Measurements from ENCODE around the gene IQSEC3. TPM values are rescaled to one million over a fixed set of nuclear protein-coding genes. Genes with fewer than 3 reads are reported as not detected.

Gene IQSEC3
- polyA plus RNA-seq, 4 donors: under 0.01 to 1.5 (median 1.4) TPM; not detected in 1

DNA sequence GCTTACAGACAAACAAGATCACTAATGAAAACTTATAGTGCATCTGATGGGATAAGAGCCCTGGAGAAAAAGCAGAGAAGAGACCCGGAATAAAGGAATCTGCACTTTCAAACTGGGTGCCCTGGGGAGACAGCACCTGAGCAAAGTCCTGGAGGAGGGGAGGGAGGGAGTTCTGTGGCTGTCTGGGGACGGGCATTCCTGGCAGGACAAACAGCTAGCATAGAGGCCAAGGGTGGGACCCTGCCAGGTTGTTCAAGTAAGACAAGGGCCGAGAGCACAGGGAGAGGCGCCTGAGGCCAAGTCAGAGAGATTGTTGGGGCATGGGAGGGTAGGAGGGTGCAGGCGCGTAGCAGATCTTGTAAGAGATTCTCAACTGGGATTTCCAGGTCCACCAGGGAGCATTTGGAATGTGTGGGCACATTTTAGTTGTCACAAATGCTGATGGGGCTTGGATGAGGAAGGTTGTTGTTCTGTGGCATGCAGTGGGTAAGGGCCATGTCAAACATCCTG, 14.2 kb downstream of the IQSEC3 start:
- H3K36me3 ChIP-seq (ENCODE audit: control insufficient read depth in 3 of 3, insufficient read depth in 2 of 3, low read depth in 1 of 3, low read length in 3 of 3): no peaks in the 10 kb centered on the region
- 37 to 67% (median 39%) methylated on average over 6 of the region's 6 CpGs for WGBS, 3 donors
- H3K4me1 ChIP-seq (ENCODE audit: control insufficient read depth in 3 of 3, insufficient read depth in 2 of 3, low read depth in 1 of 3, low read length in 2 of 3): no peaks in the 10 kb centered on the region
- no peak overlapping the region for H3K27ac ChIP-seq (ENCODE audit: low read depth in 1 of 3, low read length in 2 of 3)
- DNase-seq (no peak), FAIRE-seq (no peak)
- no peak overlapping the region for H3K4me3 ChIP-seq (ENCODE audit: low read depth in 1 of 3, low read length in 3 of 3)
- no peaks in the 10 kb centered on the region for H3K9me3 ChIP-seq (ENCODE audit: control insufficient read depth in 2 of 2, insufficient read depth in 1 of 2, low read depth in 1 of 2, low read length in 1 of 2)
- H3K27me3 ChIP-seq (ENCODE audit: control insufficient read depth in 3 of 3, insufficient read depth in 3 of 3, low read length in 3 of 3): peaks cover 0 to 42% (median 21%) of the 10 kb centered on the region in 3 donors

DNA sequence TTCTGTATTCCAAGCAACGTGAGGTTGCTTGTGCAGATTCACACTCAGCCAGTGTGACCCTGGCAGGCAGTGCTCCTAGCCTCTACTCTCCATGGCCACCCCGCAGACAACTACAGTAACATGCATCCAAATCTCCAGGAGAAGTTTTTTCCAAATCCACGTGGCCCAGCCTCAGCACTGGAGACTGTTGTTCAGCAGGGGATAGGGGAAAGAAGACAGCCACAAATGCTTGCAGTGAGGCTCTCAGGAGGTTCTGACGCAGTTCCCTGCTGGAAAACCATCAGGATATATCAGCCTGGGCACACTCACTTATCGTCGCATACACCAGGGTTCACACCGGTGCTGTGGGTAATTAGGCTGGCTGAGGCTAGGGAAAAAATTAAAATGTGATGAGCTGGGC, 16.2 kb downstream of the IQSEC3 start:
- 62 to 68% (median 64%) methylated on average over 7 of the region's 7 CpGs for WGBS, 3 donors
- Histone ChIP-seq H3K36me3 (ENCODE audit: control insufficient read depth in 3 of 3, insufficient read depth in 2 of 3, low read depth in 1 of 3, low read length in 3 of 3) (no peaks in the 10 kb centered on the region), H3K9me3 (ENCODE audit: control insufficient read depth in 2 of 2, insufficient read depth in 1 of 2, low read depth in 1 of 2, low read length in 1 of 2) (no peaks in the 10 kb centered on the region), H3K27me3 (ENCODE audit: control insufficient read depth in 3 of 3, insufficient read depth in 3 of 3, low read length in 3 of 3) (peaks cover 0 to 35% (median 15%) of the 10 kb centered on the region in 3 donors), H3K27ac (ENCODE audit: low read depth in 1 of 3, low read length in 2 of 3) (no peak overlapping the region), H3K4me3 (ENCODE audit: low read depth in 1 of 3, low read length in 3 of 3) (no peak overlapping the region), H3K4me1 (ENCODE audit: control insufficient read depth in 3 of 3, insufficient read depth in 2 of 3, low read depth in 1 of 3, low read length in 2 of 3) (no peaks in the 10 kb centered on the region)
- DNase-seq (no peak), FAIRE-seq (no peak)

DNA sequence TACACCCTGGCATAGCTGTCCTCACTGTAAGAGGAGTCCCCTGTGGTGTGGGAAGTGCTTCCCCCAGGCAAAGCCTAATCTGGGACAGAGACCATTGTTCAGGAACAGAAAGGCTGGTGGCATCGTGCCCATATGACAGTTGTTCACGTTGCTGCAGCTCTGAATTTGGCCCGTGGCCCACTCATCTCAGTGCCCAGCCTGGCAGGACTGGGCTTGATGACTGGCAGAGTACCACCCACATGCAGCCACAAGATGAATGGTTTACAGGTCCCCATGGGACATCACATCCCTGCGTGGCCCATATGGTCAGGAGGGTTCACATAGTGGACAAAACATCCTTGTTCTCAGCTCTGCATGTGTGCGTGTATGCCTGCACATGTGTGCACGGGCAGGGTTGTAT, 17.5 kb downstream of the IQSEC3 start:
- H3K36me3 ChIP-seq (ENCODE audit: control insufficient read depth in 3 of 3, insufficient read depth in 2 of 3, low read depth in 1 of 3, low read length in 3 of 3): no peaks in the 10 kb centered on the region
- H3K4me1 ChIP-seq (ENCODE audit: control insufficient read depth in 3 of 3, insufficient read depth in 2 of 3, low read depth in 1 of 3, low read length in 2 of 3): no peaks in the 10 kb centered on the region
- FAIRE-seq: no peak
- no peak overlapping the region for H3K27ac ChIP-seq (ENCODE audit: low read depth in 1 of 3, low read length in 2 of 3)
- whole genome bisulfite sequencing, 3 donors: 54 to 64% (median 59%) methylated on average over 6 of the region's 6 CpGs
- no peak overlapping the region for H3K4me3 ChIP-seq (ENCODE audit: low read depth in 1 of 3, low read length in 3 of 3)
- no peak for DNase-seq
- H3K27me3 ChIP-seq (ENCODE audit: control insufficient read depth in 3 of 3, insufficient read depth in 3 of 3, low read length in 3 of 3): peaks cover 0 to 30% (median 12%) of the 10 kb centered on the region in 3 donors
- H3K9me3 ChIP-seq (ENCODE audit: control insufficient read depth in 2 of 2, insufficient read depth in 1 of 2, low read depth in 1 of 2, low read length in 1 of 2): no peaks in the 10 kb centered on the region

DNA sequence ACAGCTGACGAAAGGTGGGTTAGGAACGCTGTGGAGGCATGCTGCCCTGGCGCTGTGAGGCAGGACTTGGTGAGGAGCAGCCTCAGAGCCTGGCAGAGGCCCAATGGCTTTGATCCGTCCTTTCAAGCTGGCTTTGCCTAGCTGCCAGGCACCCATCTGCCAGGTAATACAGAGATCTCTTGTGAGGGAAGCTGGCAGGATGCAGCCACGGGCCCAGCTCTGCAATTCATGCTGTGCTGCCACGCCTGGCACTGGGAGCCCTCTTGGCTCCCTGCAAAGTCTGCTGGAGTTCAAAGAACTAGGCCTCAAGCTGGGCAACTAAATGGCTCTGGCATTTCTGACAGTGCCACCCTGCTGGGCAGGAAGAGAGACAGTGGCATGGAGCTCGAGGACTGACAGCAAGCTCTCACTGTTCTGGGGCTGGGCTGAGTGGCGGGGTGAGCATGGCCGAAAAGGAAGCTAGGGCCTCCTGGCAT, 18.7 kb downstream of the IQSEC3 start:
- Histone ChIP-seq H3K36me3 (ENCODE audit: control insufficient read depth in 3 of 3, insufficient read depth in 2 of 3, low read depth in 1 of 3, low read length in 3 of 3) (no peaks in the 10 kb centered on the region), H3K9me3 (ENCODE audit: control insufficient read depth in 2 of 2, insufficient read depth in 1 of 2, low read depth in 1 of 2, low read length in 1 of 2) (no peaks in the 10 kb centered on the region), H3K27ac (ENCODE audit: low read depth in 1 of 3, low read length in 2 of 3) (no peak overlapping the region), H3K4me1 (ENCODE audit: control insufficient read depth in 3 of 3, insufficient read depth in 2 of 3, low read depth in 1 of 3, low read length in 2 of 3) (no peaks in the 10 kb centered on the region), H3K4me3 (ENCODE audit: low read depth in 1 of 3, low read length in 3 of 3) (no peak overlapping the region), H3K27me3 (ENCODE audit: control insufficient read depth in 3 of 3, insufficient read depth in 3 of 3, low read length in 3 of 3) (peaks cover 0 to 20% (median 6%) of the 10 kb centered on the region in 3 donors)
- no peak for DNase-seq
- no peak for FAIRE-seq
- 62 to 74% (median 68%) methylated on average over 9 of the region's 9 CpGs for WGBS, 3 donors

DNA sequence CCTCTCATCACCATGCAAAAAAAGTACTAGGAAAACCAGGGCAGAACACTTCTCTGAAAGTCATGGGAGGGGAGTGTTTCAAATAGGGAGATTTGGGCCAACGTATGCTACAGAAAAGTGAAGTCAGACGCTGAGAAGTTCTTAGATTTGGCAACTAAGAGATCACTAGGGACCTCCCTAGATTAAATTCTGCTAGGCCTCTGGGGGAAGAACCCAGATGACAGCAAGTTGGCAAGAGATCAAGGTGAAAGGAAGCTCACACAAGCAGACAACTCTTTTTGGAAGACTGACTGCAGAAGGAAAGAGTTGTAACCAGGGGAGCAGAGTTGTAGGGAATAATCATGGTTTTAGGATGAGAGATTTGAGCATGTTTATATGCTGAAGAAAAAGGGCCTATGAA, 20.7 kb downstream of the IQSEC3 start:
- H3K4me3 ChIP-seq (ENCODE audit: low read depth in 1 of 3, low read length in 3 of 3): no peak overlapping the region
- 40 to 65% (median 63%) methylated on average over 2 of the region's 2 CpGs for WGBS, 3 donors
- no peaks in the 10 kb centered on the region for H3K4me1 ChIP-seq (ENCODE audit: control insufficient read depth in 3 of 3, insufficient read depth in 2 of 3, low read depth in 1 of 3, low read length in 2 of 3)
- H3K36me3 ChIP-seq (ENCODE audit: control insufficient read depth in 3 of 3, insufficient read depth in 2 of 3, low read depth in 1 of 3, low read length in 3 of 3): no peaks in the 10 kb centered on the region
- DNase-seq (no peak), FAIRE-seq (no peak)
- H3K9me3 ChIP-seq (ENCODE audit: control insufficient read depth in 2 of 2, insufficient read depth in 1 of 2, low read depth in 1 of 2, low read length in 1 of 2): no peaks in the 10 kb centered on the region
- H3K27me3 ChIP-seq (ENCODE audit: control insufficient read depth in 3 of 3, insufficient read depth in 3 of 3, low read length in 3 of 3): peaks cover 0 to 9% (median 0%) of the 10 kb centered on the region in 3 donors
- H3K27ac ChIP-seq (ENCODE audit: low read depth in 1 of 3, low read length in 2 of 3): no peak overlapping the region

DNA sequence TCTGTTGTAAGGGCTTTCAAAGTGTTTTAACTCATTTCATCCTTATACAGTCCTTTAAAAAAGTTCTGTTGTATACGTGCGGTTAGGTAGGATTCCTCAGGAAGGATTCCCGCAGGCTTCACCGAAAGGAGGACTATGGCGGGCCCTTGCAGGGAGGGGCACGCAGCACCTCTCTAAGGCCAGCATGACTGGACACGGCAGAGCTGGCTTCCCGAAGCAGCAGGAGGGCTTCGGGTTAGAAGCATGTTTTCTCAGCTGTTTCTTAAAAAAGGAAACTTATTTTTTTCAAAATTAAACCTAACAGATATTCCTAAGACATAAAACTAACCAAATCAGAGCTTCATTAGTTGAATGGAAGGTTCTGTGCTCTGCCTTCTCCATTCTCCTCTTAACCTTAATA, 21.3 kb downstream of the IQSEC3 start:
- DNase-seq: no peak
- no peak for FAIRE-seq
- Histone ChIP-seq H3K27ac (ENCODE audit: low read depth in 1 of 3, low read length in 2 of 3) (no peak overlapping the region), H3K27me3 (ENCODE audit: control insufficient read depth in 3 of 3, insufficient read depth in 3 of 3, low read length in 3 of 3) (peaks cover 0 to 7% (median 0%) of the 10 kb centered on the region in 3 donors), H3K4me1 (ENCODE audit: control insufficient read depth in 3 of 3, insufficient read depth in 2 of 3, low read depth in 1 of 3, low read length in 2 of 3) (no peaks in the 10 kb centered on the region), H3K4me3 (ENCODE audit: low read depth in 1 of 3, low read length in 3 of 3) (no peak overlapping the region), H3K36me3 (ENCODE audit: control insufficient read depth in 3 of 3, insufficient read depth in 2 of 3, low read depth in 1 of 3, low read length in 3 of 3) (no peaks in the 10 kb centered on the region), H3K9me3 (ENCODE audit: control insufficient read depth in 2 of 2, insufficient read depth in 1 of 2, low read depth in 1 of 2, low read length in 1 of 2) (no peaks in the 10 kb centered on the region)
- 88 to 89% (median 89%) methylated on average over 9 of the region's 9 CpGs for WGBS, 3 donors

DNA sequence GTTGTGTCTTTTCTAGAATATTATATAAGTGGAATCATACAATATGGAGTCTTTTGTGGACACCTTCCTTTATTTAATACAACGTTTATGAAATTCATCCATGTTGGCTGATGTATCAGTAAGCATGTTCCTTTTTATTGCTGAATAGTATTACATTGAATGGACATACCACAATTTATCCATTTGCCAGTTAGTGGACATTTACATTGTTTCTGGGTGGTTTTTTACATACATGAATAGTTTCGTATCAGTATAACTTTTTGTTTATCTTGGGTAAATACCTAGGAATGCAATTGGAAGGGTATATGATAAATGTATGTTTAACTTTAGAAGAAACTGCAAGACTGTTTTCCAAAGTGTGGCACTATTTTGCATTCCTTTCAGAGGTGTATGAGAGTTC, 23.1 kb downstream of the IQSEC3 start:
- Histone ChIP-seq H3K36me3 (ENCODE audit: control insufficient read depth in 3 of 3, insufficient read depth in 2 of 3, low read depth in 1 of 3, low read length in 3 of 3) (no peaks in the 10 kb centered on the region), H3K27me3 (ENCODE audit: control insufficient read depth in 3 of 3, insufficient read depth in 3 of 3, low read length in 3 of 3) (peaks cover 0 to 4% (median 3%) of the 10 kb centered on the region in 3 donors), H3K4me1 (ENCODE audit: control insufficient read depth in 3 of 3, insufficient read depth in 2 of 3, low read depth in 1 of 3, low read length in 2 of 3) (no peaks in the 10 kb centered on the region), H3K9me3 (ENCODE audit: control insufficient read depth in 2 of 2, insufficient read depth in 1 of 2, low read depth in 1 of 2, low read length in 1 of 2) (no peaks in the 10 kb centered on the region), H3K27ac (ENCODE audit: low read depth in 1 of 3, low read length in 2 of 3) (no peak overlapping the region), H3K4me3 (ENCODE audit: low read depth in 1 of 3, low read length in 3 of 3) (no peak overlapping the region)
- 66 to 76% (median 68%) methylated on average over 2 of the region's 2 CpGs for WGBS, 3 donors
- DNase-seq (no peak), FAIRE-seq (no peak)

DNA sequence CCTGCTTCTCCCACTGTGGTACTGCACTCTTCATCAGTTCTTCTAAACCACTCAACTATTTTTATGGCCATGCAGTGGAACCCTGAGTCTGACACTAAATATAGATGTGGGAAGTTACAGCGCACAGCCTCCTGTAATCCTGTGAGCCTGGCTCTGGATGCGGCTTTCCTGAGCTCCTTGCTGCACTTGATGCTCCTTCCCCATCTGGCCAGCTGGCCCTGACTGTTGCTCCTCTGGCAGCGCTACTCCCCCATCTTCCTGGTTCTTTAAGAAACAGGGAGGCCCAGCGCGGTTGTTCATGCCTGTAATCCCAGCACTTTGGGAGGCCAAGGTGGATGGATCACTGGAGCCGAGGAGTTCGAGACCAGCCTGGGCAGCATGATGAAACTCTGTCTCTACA, 24.6 kb downstream of the IQSEC3 start:
- no peak overlapping the region for H3K27ac ChIP-seq (ENCODE audit: low read depth in 1 of 3, low read length in 2 of 3)
- DNase-seq (no peak), FAIRE-seq (no peak)
- peaks cover 0 to 5% (median 4%) of the 10 kb centered on the region in 3 donors for H3K27me3 ChIP-seq (ENCODE audit: control insufficient read depth in 3 of 3, insufficient read depth in 3 of 3, low read length in 3 of 3)
- H3K36me3 ChIP-seq (ENCODE audit: control insufficient read depth in 3 of 3, insufficient read depth in 2 of 3, low read depth in 1 of 3, low read length in 3 of 3): no peaks in the 10 kb centered on the region
- WGBS, 3 donors: 77 to 85% (median 82%) methylated on average over 7 of the region's 7 CpGs
- no peak overlapping the region for H3K4me3 ChIP-seq (ENCODE audit: low read depth in 1 of 3, low read length in 3 of 3)
- H3K9me3 ChIP-seq (ENCODE audit: control insufficient read depth in 2 of 2, insufficient read depth in 1 of 2, low read depth in 1 of 2, low read length in 1 of 2): no peaks in the 10 kb centered on the region
- no peaks in the 10 kb centered on the region for H3K4me1 ChIP-seq (ENCODE audit: control insufficient read depth in 3 of 3, insufficient read depth in 2 of 3, low read depth in 1 of 3, low read length in 2 of 3)
